Measurements from ENCODE around the gene BCDIN3D. TPM values are rescaled to one million over a fixed set of nuclear protein-coding genes. Genes with fewer than 3 reads are reported as not detected.

Gene BCDIN3D
- total and polyA plus RNA-seq, 2 of the 8 experiments (the other 6 are each of a cell fraction or from before 2014, with no cell fraction given), result 1.6 to 2.4 TPM

DNA sequence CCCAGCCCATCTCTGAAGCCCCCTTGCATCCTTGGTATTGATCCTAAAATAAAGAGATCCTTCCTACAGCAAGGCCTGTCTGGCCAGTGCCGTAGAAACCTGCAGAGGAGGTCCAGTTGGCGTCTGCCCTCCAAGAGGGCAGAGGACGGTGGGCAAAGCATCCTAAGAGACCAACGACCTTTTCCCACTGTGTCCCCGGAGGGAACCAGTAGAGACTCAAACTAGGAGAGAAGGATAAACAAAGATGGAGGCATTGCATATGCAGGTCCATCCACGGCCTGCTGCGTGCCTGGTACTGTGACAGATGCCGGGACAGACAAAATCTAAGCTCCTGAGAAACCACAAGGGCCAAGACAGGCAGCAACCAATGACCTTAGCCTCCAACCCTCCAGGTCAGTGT, 18.5 kb downstream of the BCDIN3D start:
- H4K20me1 ChIP-seq (replicated peaks in 1 of 2; ENCODE audit: control insufficient read depth in 1 of 2, insufficient read depth in 2 of 2, low read length in 2 of 2), result peaks cover 15 to 27% of the 10 kb centered on the region in 2 experiments
- peaks cover 17% of the 10 kb centered on the region; the same call in 1 of the 2 replicates for H3K79me1 ChIP-seq (ENCODE audit: low read depth, low read length)
- H4K8ac ChIP-seq (ENCODE audit: extremely low read depth, insufficient read depth, low read length), result no peak overlapping the region
- H3K56ac ChIP-seq (replicated peaks; ENCODE audit: insufficient read length, low read depth, low read length), result no peak overlapping the region
- WGBS, 2 experiments (ENCODE audit: extremely low coverage in 1 of 2, insufficient coverage in 1 of 2, insufficient read length in 1 of 2, insufficient replicate concordance in 2 of 2, low coverage in 1 of 2, low lambda C conversion rate in 2 of 2, missing lambda C conversion rate in 1 of 2), result 91% methylated on average over 8 of the region's 8 CpGs; no CpG with 5 or more reads in 1 of the 2 experiments
- no peak overlapping the region for H2BK5ac ChIP-seq (ENCODE audit: low read depth, low read length)
- DNase-seq (ENCODE audit: low read depth in 1 of 2, low spot score in 2 of 2), result no peak
- no peak overlapping the region for H2AK5ac ChIP-seq (ENCODE audit: low read depth, low read length)
- CTCF ChIA-PET (ENCODE audit: partially characterized antibody), result interaction anchor here (1.6 to 6.0 kb wide), 5 partner anchors 14 to 529 kb away, joined by 3 to 30 read pairs (median 7); partner anchors contain the start of gene PRPH
- no peaks in the 10 kb centered on the region for H3K27me3 ChIP-seq (replicated peaks in 1 of 4; ENCODE audit: control insufficient read depth in 3 of 4, extremely low read depth in 1 of 4, insufficient read depth in 3 of 4, low read length in 3 of 4)
- no peak overlapping the region for H3K9ac ChIP-seq (replicated peaks in 1 of 4; ENCODE audit: extremely low read depth in 1 of 4, low read depth in 3 of 4, low read length in 3 of 4)
- no peak overlapping the region for H3K14ac ChIP-seq (ENCODE audit: insufficient read length)
- H3K9me3 ChIP-seq (ENCODE audit: insufficient read depth in 2 of 2, low read depth in 1 of 2, low read length in 1 of 2), result no peaks in the 10 kb centered on the region
- no peak overlapping the region for H4K5ac ChIP-seq (ENCODE audit: insufficient read length, low read depth, low read length)
- H3K18ac ChIP-seq (ENCODE audit: extremely low read depth, low read length), result no peak overlapping the region
- POLR2A ChIA-PET (ENCODE audit: partially characterized antibody), result interaction anchor here (1.1 to 5.6 kb wide), 4 partner anchors 14 to 32 kb away, joined by 3 to 59 read pairs (median 12); partner anchors contain the start of gene BCDIN3D
- H2BK15ac ChIP-seq (ENCODE audit: low read length), result no peak overlapping the region
- H3K4me2 ChIP-seq (ENCODE audit: insufficient read depth in 1 of 2, low read depth in 2 of 2, low read length in 2 of 2), result no peak overlapping the region; a peak in 1 of 4 replicates
- H2BK20ac ChIP-seq (ENCODE audit: low read length), result no peak overlapping the region
- no peak overlapping the region for H3K23ac ChIP-seq (ENCODE audit: insufficient read length)
- no peak overlapping the region for H3K27ac ChIP-seq (ENCODE audit: low read depth, low read length)
- H3K23me2 ChIP-seq (ENCODE audit: low read depth, low read length), result peaks cover 13% of the 10 kb centered on the region
- no peak overlapping the region for H2BK12ac ChIP-seq (ENCODE audit: low read depth, low read length)
- no peak overlapping the region for H2BK120ac ChIP-seq (replicated peaks; ENCODE audit: low read depth, low read length)
- H3K4ac ChIP-seq (replicated peaks; ENCODE audit: insufficient read length, low read depth, low read length), result no peak overlapping the region
- H3K36me3 ChIP-seq (ENCODE audit: control insufficient read depth in 2 of 4, insufficient read depth in 4 of 4, low read length in 3 of 4), result peaks cover 0 to 4% (median 0%) of the 10 kb centered on the region in 4 experiments; a peak in 2 of 8 replicates
- no peak overlapping the region for H4K91ac ChIP-seq (replicated peaks; ENCODE audit: insufficient read length, low read length)
- no peak overlapping the region for H3K4me3 ChIP-seq (ENCODE audit: extremely low read depth in 1 of 4, insufficient read depth in 2 of 4, low read depth in 3 of 4, low read length in 4 of 4)
- no peak for FAIRE-seq
- peaks cover 8 to 52% of the 10 kb centered on the region in 2 experiments; a peak in 3 of 4 replicates for H3K79me2 ChIP-seq (ENCODE audit: control insufficient read depth in 1 of 2, insufficient read depth in 2 of 2, low read length in 2 of 2)
- H2AFZ ChIP-seq (ENCODE audit: low read length), result no peak overlapping the region
- H3K4me1 ChIP-seq (replicated peaks in 1 of 4; ENCODE audit: control insufficient read depth in 3 of 4, insufficient read depth in 4 of 4, low read length in 3 of 4), result peaks cover 12 to 32% (median 21%) of the 10 kb centered on the region in 4 experiments
- no peak for TF ChIP-seq BCL11A (IDR thresholded peaks at IDR 0.05; ENCODE audit: low read depth in 2 of 2, low read length in 2 of 2)
- TF ChIP-seq TBP (IDR thresholded peaks at IDR 0.05; ENCODE audit: low read depth, low read length), result no peak
- TF ChIP-seq TEAD4 (IDR thresholded peaks at IDR 0.05; ENCODE audit: low read depth, low read length), result no peak
- no peak for TF ChIP-seq EZH2 (IDR thresholded peaks at IDR 0.05; ENCODE audit: low read depth, low read length, severe bottlenecking)
- no peak for TF ChIP-seq CEBPB (IDR thresholded peaks at IDR 0.05; ENCODE audit: low read depth, low read length)
- no peak for TF ChIP-seq EGR1 (IDR thresholded peaks at IDR 0.05; ENCODE audit: borderline replicate concordance, low read depth, low read length)
- TF ChIP-seq PHF8 (conservative IDR thresholded peaks at IDR 0.05; ENCODE audit: low read depth, low read length), result no peak
- no peak for TF ChIP-seq KDM4A (IDR thresholded peaks at IDR 0.05; ENCODE audit: low read depth, low read length, severe bottlenecking)
- no peak for TF ChIP-seq MAFK (IDR thresholded peaks at IDR 0.05; ENCODE audit: low read depth, low read length)
- TF ChIP-seq FOSL1 (IDR thresholded peaks at IDR 0.05; ENCODE audit: insufficient read depth, low read depth, low read length), result no peak
- no peak for TF ChIP-seq ASH2L (IDR thresholded peaks at IDR 0.05; ENCODE audit: low read length)
- no peak for TF ChIP-seq KDM1A (IDR thresholded peaks at IDR 0.05; ENCODE audit: borderline replicate concordance, low read length)
- TF ChIP-seq SIN3A (conservative IDR thresholded peaks at IDR 0.05 in 1 of 2, IDR thresholded peaks at IDR 0.05 in 1 of 2; ENCODE audit: low read depth in 1 of 2, low read length in 2 of 2), result no peak
- TF ChIP-seq HDAC2 (IDR thresholded peaks at IDR 0.05; ENCODE audit: borderline replicate concordance in 1 of 2, low read depth in 2 of 2, low read length in 2 of 2), result no peak

Data from H1 (cell line).